GM18508 (cell line): ENCODE results near the gene PHOX2A.

ENCODE experiments used
- ATAC-seq: cut with Tn5 transposase; IDR thresholded peaks from one replicate; pipeline ENCODE4 v1.9.1; 2021; ENCODE audit warnings: moderate number of reproducible peaks; ENCODE audit not compliant: insufficient read depth, unreplicated experiment

PHOX2A gene

GRCh38 chr11:72235351-72236057 lies 8.5 kb downstream of the PHOX2A start:
- ATAC-seq: no peak

GRCh38 chr11:72234920-72235319 lies 9.1 kb downstream of the PHOX2A start:
- no peak for ATAC-seq

- no peak for ATAC-seq
Measured at GRCh38 chr11:72234514-72234830, 9.5 kb downstream of the PHOX2A start.

GRCh38 chr11:72233773-72234513 lies 10.0 kb downstream of the PHOX2A start:
- ATAC-seq: no peak

GRCh38 chr11:72233056-72233772 lies 10.8 kb downstream of the PHOX2A start:
- no peak for ATAC-seq

GRCh38 chr11:72232260-72233055 lies 11.5 kb downstream of the PHOX2A start:
- ATAC-seq: no peak

- no peak for ATAC-seq
Measured at GRCh38 chr11:72231396-72232259, 12.3 kb downstream of the PHOX2A start.

- ATAC-seq: no peak
Measured at GRCh38 chr11:72230764-72231365, 13.1 kb downstream of the PHOX2A start.

- no peak for ATAC-seq
Measured at GRCh38 chr11:72229925-72230763, 13.8 kb downstream of the PHOX2A start.

- ATAC-seq: no peak
Measured at GRCh38 chr11:72229336-72229924, 14.5 kb downstream of the PHOX2A start.

- no peak for ATAC-seq
Measured at GRCh38 chr11:72228844-72229231, 15.1 kb downstream of the PHOX2A start.

GRCh38 chr11:72228229-72228843 lies 15.6 kb downstream of the PHOX2A start:
- no peak for ATAC-seq

GRCh38 chr11:72227316-72228228 lies 16.4 kb downstream of the PHOX2A start:
- no peak for ATAC-seq

- ATAC-seq: no peak
Measured at GRCh38 chr11:72226701-72227100, 17.3 kb downstream of the PHOX2A start.

GRCh38 chr11:72225411-72225951 lies 18.5 kb downstream of the PHOX2A start:
- ATAC-seq: no peak
